ENCODE measurements around the gene ABCC10.

The ABCC10 gene

GRCh38 chr6:43444036-43444435 lies 16.7 kb downstream of the ABCC10 start:
- peaks cover 63% of the 10 kb centered on the region for H3K36me3 ChIP-seq (ENCODE audit: insufficient read depth, low read length)
- TF ChIP-seq CTCF (IDR thresholded peaks at IDR 0.05; ENCODE audit: low read length) (no peak), EZH2 (IDR thresholded peaks at IDR 0.05; ENCODE audit: borderline replicate concordance, low read length) (no peak)
- no peak overlapping the region for H3K27ac ChIP-seq (ENCODE audit: low read depth, low read length, poor library complexity, severe bottlenecking)

GRCh38 chr6:43444582-43444981 lies 17.2 kb downstream of the ABCC10 start:
- Histone ChIP-seq H3F3A (ENCODE audit: insufficient read depth, low read length) (no peaks in the 10 kb centered on the region), H3K27me3 (ENCODE audit: insufficient read depth, low read length) (no peaks in the 10 kb centered on the region), H3K4me2 (ENCODE audit: low read length) (no peak overlapping the region), H3K9me3 (ENCODE audit: low read length) (no peaks in the 10 kb centered on the region), H3K79me2 (ENCODE audit: insufficient read depth, low read length) (no peaks in the 10 kb centered on the region), H4K20me1 (ENCODE audit: insufficient read depth, low read length) (no peaks in the 10 kb centered on the region), H3K4me1 (ENCODE audit: insufficient read depth, low read length, severe bottlenecking) (no peaks in the 10 kb centered on the region), H2AFZ (ENCODE audit: low read length) (no peak overlapping the region), H3K9me2 (ENCODE audit: low read depth, low read length) (no peaks in the 10 kb centered on the region), H3K9ac (ENCODE audit: low read length) (no peak overlapping the region), H3K4me3 (ENCODE audit: low read depth, low read length, poor library complexity, severe bottlenecking) (no peak overlapping the region), H3K27ac (ENCODE audit: low read depth, low read length, poor library complexity, severe bottlenecking) (no peak overlapping the region), H3K36me3 (ENCODE audit: insufficient read depth, low read length) (peaks cover 63% of the 10 kb centered on the region)
- TF ChIP-seq EZH2 (IDR thresholded peaks at IDR 0.05; ENCODE audit: borderline replicate concordance, low read length) (no peak), CTCF (IDR thresholded peaks at IDR 0.05; ENCODE audit: low read length) (no peak)

More at GRCh38 chr6:43444036-43444435, 16.7 kb downstream of the ABCC10 start:
- no peaks in the 10 kb centered on the region for H3K27me3 ChIP-seq (ENCODE audit: insufficient read depth, low read length)
- H3K79me2 ChIP-seq (ENCODE audit: insufficient read depth, low read length) = no peaks in the 10 kb centered on the region
- no peaks in the 10 kb centered on the region for H3K9me3 ChIP-seq (ENCODE audit: low read length)
- no peaks in the 10 kb centered on the region for H3F3A ChIP-seq (ENCODE audit: insufficient read depth, low read length)
- H2AFZ ChIP-seq (ENCODE audit: low read length) = no peak overlapping the region
- no peak overlapping the region for H3K9ac ChIP-seq (ENCODE audit: low read length)
- H3K4me2 ChIP-seq (ENCODE audit: low read length) = no peak overlapping the region
- H3K4me1 ChIP-seq (ENCODE audit: insufficient read depth, low read length, severe bottlenecking) = no peaks in the 10 kb centered on the region
- H4K20me1 ChIP-seq (ENCODE audit: insufficient read depth, low read length) = no peaks in the 10 kb centered on the region
- H3K9me2 ChIP-seq (ENCODE audit: low read depth, low read length) = no peaks in the 10 kb centered on the region
- H3K4me3 ChIP-seq (ENCODE audit: low read depth, low read length, poor library complexity, severe bottlenecking) = no peak overlapping the region

- no peak overlapping the region for H3K27ac ChIP-seq (ENCODE audit: low read depth, low read length, poor library complexity, severe bottlenecking)
- H3K36me3 ChIP-seq (ENCODE audit: insufficient read depth, low read length) = peaks cover 71% of the 10 kb centered on the region
- no peaks in the 10 kb centered on the region for H3K79me2 ChIP-seq (ENCODE audit: insufficient read depth, low read length)
- no peaks in the 10 kb centered on the region for H3K4me1 ChIP-seq (ENCODE audit: insufficient read depth, low read length, severe bottlenecking)
- no peak overlapping the region for H3K4me2 ChIP-seq (ENCODE audit: low read length)
- no peak overlapping the region for H3K4me3 ChIP-seq (ENCODE audit: low read depth, low read length, poor library complexity, severe bottlenecking)
- TF ChIP-seq EZH2 (IDR thresholded peaks at IDR 0.05; ENCODE audit: borderline replicate concordance, low read length) = no peak
- TF ChIP-seq CTCF (IDR thresholded peaks at IDR 0.05; ENCODE audit: low read length) = no peak
- no peak overlapping the region for H3K9ac ChIP-seq (ENCODE audit: low read length)
- H3K27me3 ChIP-seq (ENCODE audit: insufficient read depth, low read length) = no peaks in the 10 kb centered on the region
- no peaks in the 10 kb centered on the region for H4K20me1 ChIP-seq (ENCODE audit: insufficient read depth, low read length)
- H2AFZ ChIP-seq (ENCODE audit: low read length) = no peak overlapping the region
- no peaks in the 10 kb centered on the region for H3F3A ChIP-seq (ENCODE audit: insufficient read depth, low read length)
- no peaks in the 10 kb centered on the region for H3K9me2 ChIP-seq (ENCODE audit: low read depth, low read length)
- no peaks in the 10 kb centered on the region for H3K9me3 ChIP-seq (ENCODE audit: low read length)
Measured at GRCh38 chr6:43445576-43445975, 18.2 kb downstream of the ABCC10 start.

All from OCI-LY1 (cell line).